ENCODE measurements around the gene MMP8.
"Not testable (repeated sequence)": the region's sequence is repeated elsewhere in the genome, so short reads cannot be mapped to it uniquely, and the experiment has no call there.

MMP8 gene

DNA sequence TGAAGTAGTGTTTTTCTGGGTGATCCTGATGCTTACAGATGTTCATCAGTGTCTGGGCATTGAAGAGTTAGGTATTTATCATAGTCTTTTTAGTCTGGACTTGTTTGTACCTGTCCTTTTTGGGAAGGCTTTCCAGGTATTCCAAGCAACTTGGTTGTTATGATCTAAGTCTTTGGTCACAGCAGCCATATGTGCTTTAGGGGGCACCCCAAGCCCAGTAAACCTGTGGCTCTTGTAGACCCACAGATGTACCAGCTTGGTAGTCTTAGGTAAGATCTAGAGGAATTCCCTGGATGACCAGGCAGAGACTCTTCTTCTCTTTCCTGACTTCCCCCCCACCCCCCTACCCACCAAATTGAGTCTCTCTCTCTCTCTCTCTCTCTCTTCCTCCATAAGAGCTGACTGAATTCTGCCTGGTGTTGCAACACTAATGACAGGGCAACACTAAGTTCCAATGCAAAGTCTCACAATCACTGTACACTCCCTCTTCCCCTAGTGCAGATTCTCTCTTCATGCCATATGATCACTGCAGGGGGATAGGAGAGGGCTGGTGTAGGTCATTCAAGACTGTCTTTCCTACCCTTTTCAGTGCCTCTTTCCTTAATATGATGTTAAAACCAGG lies 24.5 kb upstream of the MMP8 start:
- Mint-ChIP-seq H3K9me3 (peaks cover 16% of the 10 kb centered on the region), H3K4me1 (no peaks in the 10 kb centered on the region), H3K27ac (ENCODE audit: low read depth) (no peak overlapping the region), H3K27me3 (peaks cover 32% of the 10 kb centered on the region), H3K36me3 (ENCODE audit: insufficient read depth) (no peaks in the 10 kb centered on the region), H3K4me3 (no peak overlapping the region)
- ATAC-seq (replicated peaks; ENCODE audit: extremely low read depth, poor library complexity, severe bottlenecking) (no peak), DNase-seq (ENCODE audit: low spot score in 2 of 2) (no peak)

DNA sequence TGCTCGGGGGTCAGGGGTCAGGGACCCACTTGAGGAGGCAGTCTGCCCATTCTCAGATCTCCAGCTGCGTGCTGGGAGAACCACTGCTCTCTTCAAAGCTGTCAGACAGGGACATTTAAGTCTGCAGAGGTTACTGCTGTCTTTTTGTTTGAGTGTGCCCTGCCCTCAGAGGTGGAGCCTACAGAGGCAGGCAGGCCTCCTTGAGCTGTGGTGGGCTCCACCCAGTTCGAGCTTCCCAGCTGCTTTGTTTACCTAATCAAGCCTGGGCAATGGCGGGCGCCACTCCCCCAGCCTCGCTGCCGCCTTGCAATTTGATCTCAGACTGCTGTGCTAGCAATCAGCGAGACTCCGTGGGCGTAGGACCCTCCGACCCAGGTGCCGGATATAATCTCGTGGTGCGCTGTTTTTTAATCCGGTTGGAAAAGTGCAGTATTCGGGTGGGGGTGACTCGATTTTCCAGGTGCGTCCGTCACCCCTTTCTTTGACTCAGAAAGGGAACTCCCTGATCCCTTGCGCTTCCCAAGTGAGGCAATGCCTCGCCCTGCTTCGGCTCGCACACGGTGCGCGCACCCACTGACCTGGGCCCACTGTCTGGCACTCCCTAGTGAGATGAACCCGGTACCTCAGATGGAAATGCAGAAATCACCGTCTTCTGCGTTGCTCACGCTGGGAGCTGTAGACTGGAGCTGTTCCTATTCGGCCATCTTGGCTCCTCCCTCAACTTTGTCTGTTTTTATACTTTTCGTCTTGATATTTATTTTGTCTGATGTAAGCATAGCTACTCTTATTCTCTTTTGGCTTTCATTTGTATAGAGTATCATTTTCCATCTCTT lies 22.2 kb upstream of the MMP8 start:
- H3K36me3 Mint-ChIP-seq (ENCODE audit: insufficient read depth); H3K4me1 Mint-ChIP-seq; H3K4me3 Mint-ChIP-seq; H3K27ac Mint-ChIP-seq (ENCODE audit: low read depth); ATAC-seq (replicated peaks; ENCODE audit: extremely low read depth, poor library complexity, severe bottlenecking); DNase-seq (ENCODE audit: low spot score in 2 of 2): not testable (repeated sequence)
- Mint-ChIP-seq H3K9me3 (peaks cover 17% of the 10 kb centered on the region), H3K27me3 (peaks cover 32% of the 10 kb centered on the region)

DNA sequence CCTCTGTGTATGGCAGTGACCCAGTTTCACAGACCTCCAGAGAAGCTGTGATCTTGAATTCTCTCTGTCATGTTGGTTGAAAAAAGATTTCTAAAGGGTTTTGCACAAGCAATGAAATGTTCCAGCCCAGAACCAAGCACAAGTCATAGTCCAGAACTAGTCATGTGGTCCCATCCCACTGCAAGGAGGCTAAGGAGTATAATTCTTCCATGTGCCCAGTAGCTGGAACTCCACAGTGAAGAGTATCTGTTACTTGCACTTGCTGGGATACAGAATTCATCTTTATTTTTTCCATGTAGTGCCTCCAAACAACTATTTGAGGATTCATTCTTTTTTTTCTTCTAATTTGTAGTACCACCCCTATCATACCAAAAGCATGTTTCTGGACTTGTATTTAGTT lies 9.9 kb upstream of the MMP8 start:
- ATAC-seq (replicated peaks; ENCODE audit: extremely low read depth, poor library complexity, severe bottlenecking): no peak
- no peak overlapping the region for H3K27ac Mint-ChIP-seq (ENCODE audit: low read depth)

GRCh38 chr11:102733232-102733875 lies 8.6 kb upstream of the MMP8 start:
- H3K27ac Mint-ChIP-seq (ENCODE audit: low read depth): no peak overlapping the region
- ATAC-seq (replicated peaks; ENCODE audit: extremely low read depth, poor library complexity, severe bottlenecking) (no peak), DNase-seq (ENCODE audit: low spot score in 2 of 2) (no peak)
- no peaks in the 10 kb centered on the region for H3K9me3 Mint-ChIP-seq
- H3K4me1 Mint-ChIP-seq: no peaks in the 10 kb centered on the region
- H3K27me3 Mint-ChIP-seq: peaks cover 34% of the 10 kb centered on the region
- H3K4me3 Mint-ChIP-seq: no peak overlapping the region
- H3K36me3 Mint-ChIP-seq (ENCODE audit: insufficient read depth): no peaks in the 10 kb centered on the region

More for the DNA sequence above, 9.9 kb upstream of the MMP8 start:
- Mint-ChIP-seq H3K4me3 (no peak overlapping the region), H3K9me3 (no peaks in the 10 kb centered on the region), H3K27me3 (peaks cover 30% of the 10 kb centered on the region), H3K4me1 (no peaks in the 10 kb centered on the region), H3K36me3 (ENCODE audit: insufficient read depth) (no peaks in the 10 kb centered on the region)
- DNase-seq (ENCODE audit: low spot score in 2 of 2): no peak

- not testable (repeated sequence) for H3K9me3 Mint-ChIP-seq; H3K4me1 Mint-ChIP-seq; H3K4me3 Mint-ChIP-seq; H3K36me3 Mint-ChIP-seq (ENCODE audit: insufficient read depth); H3K27ac Mint-ChIP-seq (ENCODE audit: low read depth); DNase-seq (ENCODE audit: low spot score in 2 of 2); ATAC-seq (replicated peaks; ENCODE audit: extremely low read depth, poor library complexity, severe bottlenecking)
- peaks cover 41% of the 10 kb centered on the region for H3K27me3 Mint-ChIP-seq
Observed at GRCh38 chr11:102730944-102731343, 6.2 kb upstream of the MMP8 start.

GRCh38 chr11:102729849-102730815 lies 5.4 kb upstream of the MMP8 start:
- Mint-ChIP-seq H3K4me3 (no peak overlapping the region), H3K36me3 (ENCODE audit: insufficient read depth) (no peaks in the 10 kb centered on the region), H3K27me3 (peaks cover 42% of the 10 kb centered on the region), H3K27ac (ENCODE audit: low read depth) (no peak overlapping the region), H3K4me1 (no peaks in the 10 kb centered on the region), H3K9me3 (no peaks in the 10 kb centered on the region)
- ATAC-seq (replicated peaks; ENCODE audit: extremely low read depth, poor library complexity, severe bottlenecking) (no peak), DNase-seq (ENCODE audit: low spot score in 2 of 2) (no peak)

DNA sequence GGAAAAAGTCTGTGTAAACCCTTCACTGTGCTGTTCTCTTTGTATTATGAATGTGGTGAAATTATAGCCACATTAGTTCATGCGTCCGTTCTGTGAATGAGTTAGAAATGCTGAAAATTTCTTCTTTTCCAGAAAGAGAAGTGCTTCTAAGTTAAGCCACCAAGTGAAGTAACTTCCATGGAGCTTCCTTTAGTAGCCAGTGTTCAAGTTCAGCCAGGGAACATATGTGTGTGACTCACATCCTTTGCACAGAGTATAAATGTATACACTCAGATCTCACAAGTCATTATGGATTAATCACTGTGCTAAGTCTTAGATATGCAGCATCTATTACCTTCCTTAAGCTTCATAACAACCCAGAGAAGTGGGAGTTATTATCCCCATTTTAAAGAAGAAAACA lies 3.1 kb upstream of the MMP8 start:
- DNase-seq (ENCODE audit: low spot score in 2 of 2) (no peak), ATAC-seq (replicated peaks; ENCODE audit: extremely low read depth, poor library complexity, severe bottlenecking) (no peak)
- Mint-ChIP-seq H3K4me1 (no peaks in the 10 kb centered on the region), H3K36me3 (ENCODE audit: insufficient read depth) (no peaks in the 10 kb centered on the region), H3K9me3 (no peaks in the 10 kb centered on the region), H3K27me3 (peaks cover 32% of the 10 kb centered on the region), H3K27ac (ENCODE audit: low read depth) (no peak overlapping the region), H3K4me3 (no peak overlapping the region)

GRCh38 chr11:102722821-102723220 lies 1.9 kb downstream of the MMP8 start:
- no peaks in the 10 kb centered on the region for H3K9me3 Mint-ChIP-seq
- H3K4me3 Mint-ChIP-seq: no peak overlapping the region
- no peaks in the 10 kb centered on the region for H3K36me3 Mint-ChIP-seq (ENCODE audit: insufficient read depth)
- ATAC-seq (replicated peaks; ENCODE audit: extremely low read depth, poor library complexity, severe bottlenecking): no peak
- peaks cover 28% of the 10 kb centered on the region for H3K27me3 Mint-ChIP-seq
- H3K4me1 Mint-ChIP-seq: no peaks in the 10 kb centered on the region
- DNase-seq (ENCODE audit: low spot score in 2 of 2): no peak
- no peak overlapping the region for H3K27ac Mint-ChIP-seq (ENCODE audit: low read depth)

DNA sequence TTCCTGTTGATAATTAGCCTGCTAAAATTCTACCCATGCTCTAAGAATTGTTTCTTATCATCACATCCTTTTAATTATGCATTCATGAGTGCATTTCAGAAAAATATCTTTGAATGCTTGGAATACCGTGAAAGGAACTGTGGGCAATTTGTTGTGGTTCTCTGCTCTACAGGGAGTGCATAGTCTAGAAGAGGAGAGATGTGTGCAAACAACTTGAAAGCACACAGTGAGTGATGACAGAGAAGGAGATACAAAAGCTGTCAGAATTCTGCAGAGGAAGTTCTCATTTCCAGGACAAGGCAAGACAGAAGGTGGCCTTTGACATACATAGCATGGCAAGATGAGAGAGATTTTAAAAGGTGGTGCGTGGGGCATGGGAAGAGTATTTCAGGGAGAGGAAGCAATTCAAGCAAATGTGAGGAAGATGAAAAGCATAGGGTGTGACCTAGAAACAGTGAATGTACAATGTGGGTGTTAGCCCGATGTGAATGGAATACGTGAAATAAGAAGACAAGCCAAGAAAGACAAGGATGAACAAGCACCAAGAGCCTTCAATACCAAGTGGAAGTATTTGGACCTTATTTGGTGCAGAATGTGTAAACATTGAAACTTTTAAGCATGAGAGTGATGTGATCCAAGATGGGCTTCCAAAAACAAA lies 5.0 kb downstream of the MMP8 start:
- Mint-ChIP-seq H3K27ac (ENCODE audit: low read depth) (no peak overlapping the region), H3K9me3 (no peaks in the 10 kb centered on the region), H3K4me1 (no peaks in the 10 kb centered on the region)

GRCh38 chr11:102717280-102717679 lies 7.5 kb downstream of the MMP8 start:
- Mint-ChIP-seq H3K9me3 (no peaks in the 10 kb centered on the region), H3K27me3 (peaks cover 32% of the 10 kb centered on the region), H3K36me3 (ENCODE audit: insufficient read depth) (no peaks in the 10 kb centered on the region), H3K27ac (ENCODE audit: low read depth) (no peak overlapping the region), H3K4me3 (no peak overlapping the region), H3K4me1 (no peaks in the 10 kb centered on the region)
- DNase-seq (ENCODE audit: low spot score in 2 of 2) (no peak), ATAC-seq (replicated peaks; ENCODE audit: extremely low read depth, poor library complexity, severe bottlenecking) (no peak)

More for the DNA sequence above, 5.0 kb downstream of the MMP8 start:
- ATAC-seq (replicated peaks; ENCODE audit: extremely low read depth, poor library complexity, severe bottlenecking) (no peak), DNase-seq (ENCODE audit: low spot score in 2 of 2) (no peak)
- Mint-ChIP-seq H3K4me3 (no peak overlapping the region), H3K36me3 (ENCODE audit: insufficient read depth) (no peaks in the 10 kb centered on the region), H3K27me3 (peaks cover 24% of the 10 kb centered on the region)

- H3K36me3 Mint-ChIP-seq (ENCODE audit: insufficient read depth): no peaks in the 10 kb centered on the region
- H3K27me3 Mint-ChIP-seq: peaks cover 36% of the 10 kb centered on the region
- H3K27ac Mint-ChIP-seq (ENCODE audit: low read depth): no peak overlapping the region
- no peaks in the 10 kb centered on the region for H3K4me1 Mint-ChIP-seq
- DNase-seq (ENCODE audit: low spot score in 2 of 2) (no peak), ATAC-seq (replicated peaks; ENCODE audit: extremely low read depth, poor library complexity, severe bottlenecking) (no peak)
- H3K4me3 Mint-ChIP-seq: no peak overlapping the region
- no peaks in the 10 kb centered on the region for H3K9me3 Mint-ChIP-seq
Observed at GRCh38 chr11:102716527-102716926, 8.2 kb downstream of the MMP8 start.

GRCh38 chr11:102712137-102712536 lies 12.6 kb downstream of the MMP8 start:
- H3K36me3 Mint-ChIP-seq (ENCODE audit: insufficient read depth): no peaks in the 10 kb centered on the region
- H3K4me1 Mint-ChIP-seq: no peaks in the 10 kb centered on the region
- H3K4me3 Mint-ChIP-seq: no peak overlapping the region
- no peaks in the 10 kb centered on the region for H3K9me3 Mint-ChIP-seq
- H3K27me3 Mint-ChIP-seq: peaks cover 33% of the 10 kb centered on the region
- H3K27ac Mint-ChIP-seq (ENCODE audit: low read depth): no peak overlapping the region
- ATAC-seq (replicated peaks; ENCODE audit: extremely low read depth, poor library complexity, severe bottlenecking) (no peak), DNase-seq (ENCODE audit: low spot score in 2 of 2) (no peak)
